GM21786 (cell line): ENCODE data around the gene EXOC4.
A peak's percentile ranks its signal among the peaks of the same experiment; 100 is the strongest.

Experiments used
- ATAC-seq: cut with Tn5 transposase; IDR thresholded peaks from one replicate; pipeline ENCODE4 v1.9.1; 2021; ENCODE audit not compliant: unreplicated experiment

EXOC4 gene

GRCh38 chr7:133815611-133816210, 562.8 kb downstream of the EXOC4 start:
- ATAC-seq, result no peak

- no peak for ATAC-seq
Measured at GRCh38 chr7:133819695-133820094, 566.8 kb downstream of the EXOC4 start.

GRCh38 chr7:133820584-133820983, 567.7 kb downstream of the EXOC4 start:
- ATAC-seq, result no peak

- no peak for ATAC-seq
Measured at GRCh38 chr7:133821171-133821570, 568.3 kb downstream of the EXOC4 start.

GRCh38 chr7:133822001-133822641, 569.2 kb downstream of the EXOC4 start:
- ATAC-seq, result no peak

GRCh38 chr7:133822868-133823552, 570.1 kb downstream of the EXOC4 start:
- ATAC-seq, result no peak

- ATAC-seq, result no peak
Measured at GRCh38 chr7:133824132-133824531, 571.3 kb downstream of the EXOC4 start.

GRCh38 chr7:133827707-133828623, 575.1 kb downstream of the EXOC4 start:
- peak; percentile 93 for ATAC-seq

- no peak for ATAC-seq
Measured at GRCh38 chr7:133828906-133829305, 576.0 kb downstream of the EXOC4 start.

GRCh38 chr7:133829336-133829897, 576.5 kb downstream of the EXOC4 start:
- no peak for ATAC-seq

- ATAC-seq, result no peak
Measured at GRCh38 chr7:133830081-133830480, 577.2 kb downstream of the EXOC4 start.

GRCh38 chr7:133836666-133837065, 583.8 kb downstream of the EXOC4 start:
- ATAC-seq, result no peak

GRCh38 chr7:133837224-133837623, 584.3 kb downstream of the EXOC4 start:
- no peak for ATAC-seq

- no peak for ATAC-seq
Measured at GRCh38 chr7:133839121-133839520, 586.2 kb downstream of the EXOC4 start.

- no peak for ATAC-seq
Measured at GRCh38 chr7:133843341-133843740, 590.5 kb downstream of the EXOC4 start.

GRCh38 chr7:133845005-133845404, 592.1 kb downstream of the EXOC4 start:
- ATAC-seq, result no peak

GRCh38 chr7:133846203-133846945, 593.5 kb downstream of the EXOC4 start:
- ATAC-seq, result no peak

- ATAC-seq, result no peak
Measured at GRCh38 chr7:133850497-133851280, 597.8 kb downstream of the EXOC4 start.

GRCh38 chr7:133851411-133851810, 598.5 kb downstream of the EXOC4 start:
- ATAC-seq, result no peak
